ENCODE data around the gene SRSF4. TPM values are rescaled to one million over a fixed set of nuclear protein-coding genes. Genes with fewer than 3 reads are reported as not detected.

Gene SRSF4
- total and polyA plus RNA-seq, 11 donors = 40.4 to 54.6 (median 49.0) TPM

DNA sequence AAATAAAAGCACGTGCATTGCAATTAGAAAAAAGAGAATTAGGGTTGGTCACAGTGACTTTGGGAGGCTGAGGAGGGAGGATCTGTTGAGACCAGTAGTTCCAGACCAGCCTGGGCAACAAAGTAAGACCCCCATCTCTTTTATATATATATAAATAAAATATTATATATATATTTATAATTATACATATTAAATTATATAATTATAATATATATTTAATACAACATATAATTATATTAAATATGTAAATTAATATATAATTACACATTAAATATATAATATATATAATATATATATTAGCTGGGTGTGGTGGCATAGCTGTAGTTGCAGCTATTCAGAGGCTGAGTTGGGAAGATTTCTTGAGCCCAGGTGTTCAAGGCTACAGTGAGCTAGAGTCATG, 81.2 kb downstream of the SRSF4 start:
- TF ChIP-seq, protein P1, sequence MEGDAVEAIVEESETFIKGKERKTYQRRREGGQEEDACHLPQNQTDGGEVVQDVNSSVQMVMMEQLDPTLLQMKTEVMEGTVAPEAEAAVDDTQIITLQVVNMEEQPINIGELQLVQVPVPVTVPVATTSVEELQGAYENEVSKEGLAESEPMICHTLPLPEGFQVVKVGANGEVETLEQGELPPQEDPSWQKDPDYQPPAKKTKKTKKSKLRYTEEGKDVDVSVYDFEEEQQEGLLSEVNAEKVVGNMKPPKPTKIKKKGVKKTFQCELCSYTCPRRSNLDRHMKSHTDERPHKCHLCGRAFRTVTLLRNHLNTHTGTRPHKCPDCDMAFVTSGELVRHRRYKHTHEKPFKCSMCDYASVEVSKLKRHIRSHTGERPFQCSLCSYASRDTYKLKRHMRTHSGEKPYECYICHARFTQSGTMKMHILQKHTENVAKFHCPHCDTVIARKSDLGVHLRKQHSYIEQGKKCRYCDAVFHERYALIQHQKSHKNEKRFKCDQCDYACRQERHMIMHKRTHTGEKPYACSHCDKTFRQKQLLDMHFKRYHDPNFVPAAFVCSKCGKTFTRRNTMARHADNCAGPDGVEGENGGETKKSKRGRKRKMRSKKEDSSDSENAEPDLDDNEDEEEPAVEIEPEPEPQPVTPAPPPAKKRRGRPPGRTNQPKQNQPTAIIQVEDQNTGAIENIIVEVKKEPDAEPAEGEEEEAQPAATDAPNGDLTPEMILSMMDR (IDR thresholded peaks at IDR 0.05) = no peak
- TF ChIP-seq POLR2A (IDR thresholded peaks at IDR 0.05) = no peak
- no peak for DNase-seq
- no peak overlapping the region for H3K27ac ChIP-seq
- no peak overlapping the region for H3K4me3 ChIP-seq
- 94 to 97% (median 95%) methylated on average over 1 of the region's 1 CpG for WGBS, 4 donors
- H3K4me1 ChIP-seq = no peaks in the 10 kb centered on the region
- intact Hi-C loops (cut with DNase I) = no loop called here
- no peaks in the 10 kb centered on the region for H3K9me3 ChIP-seq
- no peak for ATAC-seq
- peaks cover 0 to 41% (median 3%) of the 10 kb centered on the region in 9 donors for H3K36me3 ChIP-seq
- H3K27me3 ChIP-seq = no peaks in the 10 kb centered on the region

DNA sequence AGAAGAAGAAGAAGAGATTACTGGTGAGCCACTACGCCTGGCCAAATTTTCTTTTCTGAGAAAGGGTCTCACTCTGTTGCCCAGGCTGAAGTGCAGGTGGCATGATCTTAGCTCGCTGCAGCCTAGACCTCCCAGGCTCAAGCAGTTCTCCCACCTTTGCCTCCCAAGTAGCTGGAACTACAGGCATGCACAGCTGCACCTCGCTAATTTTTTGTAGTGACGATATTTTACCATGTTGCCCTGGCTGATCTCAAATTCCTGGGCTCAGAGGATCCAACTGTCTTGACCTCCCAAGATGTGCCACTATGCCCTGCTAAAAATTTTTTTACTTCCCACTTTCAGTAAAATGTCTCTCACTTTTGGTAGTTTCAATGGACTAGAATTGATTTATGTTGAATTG, 82.4 kb downstream of the SRSF4 start:
- no peaks in the 10 kb centered on the region for H3K4me1 ChIP-seq
- no peak for DNase-seq
- H3K27ac ChIP-seq = no peak overlapping the region
- peaks cover 0 to 35% (median 3%) of the 10 kb centered on the region in 9 donors for H3K36me3 ChIP-seq
- no peak for ATAC-seq
- H3K27me3 ChIP-seq = no peaks in the 10 kb centered on the region
- H3K9me3 ChIP-seq = no peaks in the 10 kb centered on the region
- H3K4me3 ChIP-seq = no peak overlapping the region
- TF ChIP-seq, protein P1 (IDR thresholded peaks at IDR 0.05) = no peak
- TF ChIP-seq POLR2A (IDR thresholded peaks at IDR 0.05) = no peak
- intact Hi-C loops (cut with DNase I) = no loop called here
- 70 to 95% (median 88%) methylated on average over 4 of the region's 4 CpGs for WGBS, 4 donors

Other genes with a start within 250 kb of the SRSF4 start
- 1 to 10 TPM in 7 of 9 donors, under 1 TPM in 2; 0.83 to 3.5 (median 1.4) TPM for gene TMEM200B, start 58.0 kb downstream of the SRSF4 start, total RNA-seq
- 1 to 10 TPM; 1.5 to 1.9 TPM for gene TMEM200B, start 58.0 kb downstream of the SRSF4 start, polyA plus RNA-seq
- 10 to 100 TPM; 19.6 to 37.4 (median 33.1) TPM for gene MECR, start 49.0 kb upstream of the SRSF4 start, total RNA-seq
- gene MECR, start 49.0 kb upstream of the SRSF4 start, polyA plus RNA-seq = 10 to 100 TPM; 24.2 to 34.4 TPM
- 10 to 100 TPM in 6 of 9 donors, 1 to 10 TPM in 3; 7.1 to 59.9 (median 16.2) TPM for gene PTPRU, start 54.6 kb upstream of the SRSF4 start, total RNA-seq
- 10 to 100 TPM; 13.8 to 25.9 TPM for gene PTPRU, start 54.6 kb upstream of the SRSF4 start, polyA plus RNA-seq